Measurements from ENCODE around the gene CCDC97. TPM values are rescaled to one million over a fixed set of nuclear protein-coding genes. Genes with fewer than 3 reads are reported as not detected.
"Not testable (repeated sequence)": the region's sequence is repeated elsewhere in the genome, so short reads cannot be mapped to it uniquely, and the experiment has no call there.

CCDC97 gene
- total RNA-seq, 4 donors from 2014 or later = 4.4 to 38.0 (median 10.8) TPM

DNA sequence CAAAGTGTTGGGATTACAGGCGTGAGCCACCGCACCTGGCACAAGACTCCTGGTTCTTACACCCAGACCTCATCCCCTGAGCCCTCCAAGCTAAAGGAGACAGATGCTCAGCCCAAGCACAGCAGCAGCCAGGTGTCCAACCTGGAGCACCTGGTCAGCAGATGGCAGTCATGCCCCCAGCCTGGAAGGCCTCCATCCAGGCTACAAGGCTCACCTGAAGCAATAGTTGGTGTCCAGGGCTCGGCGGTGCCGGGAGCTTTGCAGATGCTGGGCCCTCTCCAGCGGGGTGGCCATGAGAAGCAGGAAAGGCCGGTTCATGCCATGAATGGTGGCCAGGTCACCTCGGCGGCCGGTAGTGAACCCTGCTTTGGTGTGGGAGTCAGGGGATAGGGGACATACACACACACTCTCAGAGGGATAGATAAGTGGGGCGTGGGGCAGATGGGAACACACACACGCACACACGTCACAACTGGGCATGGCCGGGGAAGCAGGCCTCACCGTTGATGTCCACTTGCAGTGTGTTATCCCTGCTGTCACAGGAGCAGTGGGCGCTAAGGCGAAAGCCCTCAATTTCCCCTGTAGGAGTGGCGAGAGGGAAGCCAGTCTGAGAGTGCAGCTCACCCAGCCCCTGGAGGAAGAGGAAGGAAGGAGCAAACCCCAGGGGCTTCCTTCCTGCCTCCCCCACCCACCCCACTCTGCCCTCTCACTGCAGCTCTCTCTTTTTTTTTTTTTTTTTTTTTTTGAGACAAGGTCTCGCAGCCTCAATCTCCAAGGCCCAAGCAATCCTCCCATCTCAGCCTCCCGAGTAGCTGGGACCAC, 31.9 kb downstream of the CCDC97 start:
- no peak overlapping the region for H3K4me3 ChIP-seq
- no peaks in the 10 kb centered on the region for H3K9me3 ChIP-seq
- no peaks in the 10 kb centered on the region for H3K4me1 ChIP-seq
- intact Hi-C loops (cut with DNase I; ENCODE audit: low total_unique reads) = no loop called here
- no peak overlapping the region for H3K27ac ChIP-seq
- DNase-seq = no peak
- H3K27me3 ChIP-seq = no peaks in the 10 kb centered on the region
- no peaks in the 10 kb centered on the region for H3K36me3 ChIP-seq
- TF ChIP-seq, protein P1, sequence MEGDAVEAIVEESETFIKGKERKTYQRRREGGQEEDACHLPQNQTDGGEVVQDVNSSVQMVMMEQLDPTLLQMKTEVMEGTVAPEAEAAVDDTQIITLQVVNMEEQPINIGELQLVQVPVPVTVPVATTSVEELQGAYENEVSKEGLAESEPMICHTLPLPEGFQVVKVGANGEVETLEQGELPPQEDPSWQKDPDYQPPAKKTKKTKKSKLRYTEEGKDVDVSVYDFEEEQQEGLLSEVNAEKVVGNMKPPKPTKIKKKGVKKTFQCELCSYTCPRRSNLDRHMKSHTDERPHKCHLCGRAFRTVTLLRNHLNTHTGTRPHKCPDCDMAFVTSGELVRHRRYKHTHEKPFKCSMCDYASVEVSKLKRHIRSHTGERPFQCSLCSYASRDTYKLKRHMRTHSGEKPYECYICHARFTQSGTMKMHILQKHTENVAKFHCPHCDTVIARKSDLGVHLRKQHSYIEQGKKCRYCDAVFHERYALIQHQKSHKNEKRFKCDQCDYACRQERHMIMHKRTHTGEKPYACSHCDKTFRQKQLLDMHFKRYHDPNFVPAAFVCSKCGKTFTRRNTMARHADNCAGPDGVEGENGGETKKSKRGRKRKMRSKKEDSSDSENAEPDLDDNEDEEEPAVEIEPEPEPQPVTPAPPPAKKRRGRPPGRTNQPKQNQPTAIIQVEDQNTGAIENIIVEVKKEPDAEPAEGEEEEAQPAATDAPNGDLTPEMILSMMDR (IDR thresholded peaks at IDR 0.05) = no peak
- TF ChIP-seq POLR2A (IDR thresholded peaks at IDR 0.05) = no peak

DNA sequence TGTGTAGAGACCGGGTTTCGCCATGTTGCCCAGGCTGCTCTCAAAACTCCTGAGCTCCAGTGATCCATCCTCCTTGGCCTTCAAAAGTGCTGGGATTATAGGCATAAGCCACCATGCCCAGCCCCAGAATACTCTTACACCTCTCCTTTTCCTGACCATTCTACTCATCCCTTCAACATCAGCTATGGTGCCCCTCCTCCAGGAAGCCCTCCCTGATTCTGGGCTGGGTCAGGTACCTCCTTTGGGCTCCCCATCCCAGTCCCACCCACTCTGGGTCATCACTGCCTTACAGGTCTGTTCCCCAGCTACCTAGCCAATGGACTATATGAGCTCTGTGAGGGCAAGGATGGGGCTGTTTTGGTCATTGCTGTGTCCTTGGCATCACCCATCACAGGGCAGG, 34.2 kb downstream of the CCDC97 start:
- no peaks in the 10 kb centered on the region for H3K4me1 ChIP-seq
- no peaks in the 10 kb centered on the region for H3K9me3 ChIP-seq
- no peak overlapping the region for H3K4me3 ChIP-seq
- DNase-seq = no peak
- H3K36me3 ChIP-seq = no peaks in the 10 kb centered on the region
- intact Hi-C loops (cut with DNase I; ENCODE audit: low total_unique reads) = no loop called here
- no peak overlapping the region for H3K27ac ChIP-seq
- TF ChIP-seq POLR2A (IDR thresholded peaks at IDR 0.05) = no peak
- TF ChIP-seq, protein P1 (IDR thresholded peaks at IDR 0.05) = no peak
- H3K27me3 ChIP-seq = no peaks in the 10 kb centered on the region

DNA sequence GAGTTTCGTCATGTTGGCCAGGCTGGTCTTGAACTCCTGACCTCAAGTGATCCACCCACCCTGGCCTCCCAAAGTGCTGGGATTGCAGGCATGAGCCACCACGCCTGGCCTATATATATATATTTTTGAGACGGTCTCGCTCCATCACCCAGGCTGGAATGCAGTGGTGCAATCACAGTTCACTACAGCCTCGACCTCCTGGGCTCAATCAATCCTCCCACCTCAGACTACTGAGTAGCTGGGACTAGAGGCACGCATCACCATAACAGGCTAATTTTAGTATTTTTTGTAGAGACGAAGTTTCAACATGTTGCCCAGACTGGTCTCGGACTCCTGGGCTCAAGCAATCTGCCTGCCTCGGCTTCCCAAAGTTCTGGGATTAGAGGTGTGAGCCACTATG, 36.9 kb downstream of the CCDC97 start:
- H3K9me3 ChIP-seq; H3K36me3 ChIP-seq; H3K27ac ChIP-seq; H3K4me3 ChIP-seq; intact Hi-C loops (cut with DNase I; ENCODE audit: low total_unique reads); H3K27me3 ChIP-seq; DNase-seq; H3K4me1 ChIP-seq: not testable (repeated sequence)

DNA sequence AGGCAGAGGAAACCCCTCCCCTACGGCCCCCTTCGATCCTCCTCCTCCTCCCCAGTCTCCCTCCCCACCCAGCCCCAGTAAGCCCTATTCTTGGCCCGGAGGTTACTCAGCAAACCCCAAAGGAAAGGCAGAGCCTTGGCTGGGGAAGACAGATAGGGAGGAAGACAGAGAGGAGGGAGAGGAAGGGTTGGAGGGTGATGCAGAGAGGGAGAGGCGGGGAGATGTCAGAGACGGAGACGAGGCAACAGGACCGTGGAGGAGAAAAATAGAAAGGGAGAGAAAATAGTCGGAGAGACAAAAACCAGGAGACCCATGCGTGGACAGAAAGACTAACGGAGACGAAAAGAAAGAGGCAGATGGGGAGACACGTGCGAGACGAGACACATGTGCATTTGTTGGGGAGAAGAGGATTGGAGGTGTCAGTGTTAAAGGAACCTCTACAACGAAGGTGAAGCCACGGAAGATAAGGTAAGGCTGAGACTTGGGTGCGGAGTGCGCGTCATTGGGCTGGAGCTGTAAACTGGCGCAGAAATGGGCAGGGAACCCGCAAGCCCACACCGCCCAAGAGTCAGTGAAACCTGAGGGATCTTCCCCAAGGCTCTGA, 40.9 kb downstream of the CCDC97 start:
- Histone ChIP-seq H3K27ac (peak overlapping the region; percentile 90 to 96), H3K9me3 (no peaks in the 10 kb centered on the region), H3K4me1 (peaks cover 0 to 6% of the 10 kb centered on the region in 2 donors), H3K4me3 (peak overlapping the region; percentile 65 to 70), H3K36me3 (no peaks in the 10 kb centered on the region), H3K27me3 (no peaks in the 10 kb centered on the region)
- no peak for DNase-seq
- TF ChIP-seq, protein P1 (IDR thresholded peaks at IDR 0.05) = no peak
- TF ChIP-seq POLR2A (IDR thresholded peaks at IDR 0.05) = no peak
- intact Hi-C loops (cut with DNase I; ENCODE audit: low total_unique reads) = no loop called here

DNA sequence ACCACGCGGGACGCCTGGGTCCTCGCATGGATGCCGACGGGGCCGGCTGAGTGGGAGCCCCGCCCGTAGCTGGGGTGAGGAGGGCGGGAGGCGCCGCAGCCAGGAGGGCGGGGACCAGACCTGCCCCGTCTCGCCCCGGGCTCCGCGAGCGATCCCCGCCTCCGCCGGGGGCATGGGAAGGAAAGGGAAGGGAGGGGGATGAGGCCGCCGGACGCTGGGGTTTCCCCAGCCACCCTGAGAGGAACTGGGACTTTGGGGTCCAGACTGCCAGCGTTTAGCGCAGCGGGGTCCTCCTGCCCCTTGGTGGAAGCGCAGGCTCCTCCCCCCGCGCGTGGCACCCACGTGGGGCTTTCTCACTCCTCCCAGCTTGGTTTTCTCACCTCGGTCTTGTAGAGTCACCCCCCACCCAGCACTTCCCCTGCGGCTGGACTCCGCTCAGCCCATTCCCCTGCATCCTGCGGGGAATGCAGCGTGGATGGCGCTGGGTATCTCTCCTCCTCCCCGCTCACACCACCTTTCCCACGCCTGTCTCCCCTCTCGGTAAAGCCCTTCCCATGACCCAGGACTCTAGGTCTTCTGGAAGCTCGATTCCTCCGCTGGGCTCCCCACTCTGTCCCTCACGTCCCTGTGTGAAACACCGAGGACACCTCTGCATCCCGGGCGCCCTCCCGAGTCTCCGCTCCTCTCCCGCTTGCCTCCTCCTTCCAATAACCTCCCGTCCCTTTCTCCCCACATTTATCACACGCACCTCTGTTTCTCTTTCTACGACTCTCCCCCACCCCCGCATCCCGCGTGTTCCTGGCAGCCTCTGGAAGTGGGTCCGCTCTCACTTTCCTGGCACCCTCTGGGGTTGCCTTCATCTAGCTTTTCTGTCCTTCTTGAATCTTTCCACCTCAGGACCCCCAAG, 41.6 kb downstream of the CCDC97 start:
- intact Hi-C loops (cut with DNase I; ENCODE audit: low total_unique reads) = no loop called here
- peak overlapping the region; percentile 90 to 96 for H3K27ac ChIP-seq
- no peaks in the 10 kb centered on the region for H3K27me3 ChIP-seq
- TF ChIP-seq, protein P1 (IDR thresholded peaks at IDR 0.05) = no peak
- TF ChIP-seq POLR2A (IDR thresholded peaks at IDR 0.05) = peak in 1 of 2 donors; percentile 34
- peaks cover 0 to 6% of the 10 kb centered on the region in 2 donors for H3K4me1 ChIP-seq
- peak; percentile 66 to 67 for DNase-seq
- no peaks in the 10 kb centered on the region for H3K36me3 ChIP-seq
- H3K9me3 ChIP-seq = no peaks in the 10 kb centered on the region
- peak overlapping the region; percentile 65 to 70 for H3K4me3 ChIP-seq
